A549 (cell line): ENCODE results near the gene MYO1E.

ENCODE experiments used
- BCL3 ChIP-seq: fragments of >200 bp; sonication (Bioruptor Twin); formaldehyde crosslinking; IDR thresholded peaks from 3 replicates; pipeline ENCODE4 v1.6.1; 2016
- CHD2 ChIP-seq: fragments of 150-350 bp; IDR thresholded peaks from 2 replicates; pipeline ENCODE4 v1.6.1; 2014; ENCODE audit warnings: low read length; ENCODE audit not compliant: partially characterized antibody
- CTCF ChIP-seq: fragments of >200 bp; sonication (Bioruptor Twin); formaldehyde crosslinking; IDR thresholded peaks from 3 replicates; pipeline ENCODE4 v1.5.1; 2016
- EP300 ChIP-seq, 2 experiments: fragments of >200 bp; sonication (Bioruptor Twin); formaldehyde crosslinking; IDR thresholded peaks; 2 replicates in 1 of 2; 3 replicates in 1 of 2; pipeline ENCODE4 v1.6.1; 2016 to 2017
- MYC ChIP-seq: IDR thresholded peaks from 2 replicates; pipeline ENCODE4 v1.6.1; 2012; ENCODE audit warnings: mild to moderate bottlenecking, inconsistent platforms, low read length, improper control_type of control experiment, borderline replicate concordance
- NFE2L2 ChIP-seq: fragments of 150-350 bp; conservative IDR thresholded peaks from 2 replicates; pipeline ENCODE4 v1.6.1; 2014; ENCODE audit warnings: low read length
- PHF8 ChIP-seq: fragments of 200-600 bp; sonication (generic); IDR thresholded peaks from 2 replicates; pipeline ENCODE4 v1.6.1; 2016; ENCODE audit warnings: low read depth, mild to moderate bottlenecking, antibody characterized with exemption, moderate library complexity, borderline replicate concordance
- POLR2A ChIP-seq: IDR thresholded peaks from 2 replicates; pipeline ENCODE4 v1.6.1; 2012; ENCODE audit warnings: mild to moderate bottlenecking, low read length
- REST ChIP-seq: fragments of 200-600 bp; sonication (generic); IDR thresholded peaks from 2 replicates; pipeline ENCODE4 v1.6.1; 2016; ENCODE audit warnings: antibody characterized with exemption, mild to moderate bottlenecking, moderate library complexity

GRCh38 chr15:59158701-59159034 is 214.0 kb downstream of the MYO1E start:
- TF ChIP-seq CTCF (no peak), MYC (no peak), POLR2A (no peak), BCL3 (no peak), REST (no peak), CHD2 (no peak), NFE2L2 (no peak), EP300 (IDR thresholded peaks at IDR 0.05) (no peak), PHF8 (no peak)
